Hematopoietic multipotent progenitor cell treated with erythropoietin and hydrocortisone succinate and interleukin-3 and kit ligand, for 17 days (in vitro differentiated cells): ENCODE data around the gene CLEC2A.
"Not testable (repeated sequence)": the region's sequence is repeated elsewhere in the genome, so short reads cannot be mapped to it uniquely, and the experiment has no call there.

ENCODE experiments used
- DNase-seq: peaks from one replicate; pipeline ENCODE4 v3.0.0-alpha.2; 2015; ENCODE audit warnings: low spot score

The CLEC2A gene

DNA sequence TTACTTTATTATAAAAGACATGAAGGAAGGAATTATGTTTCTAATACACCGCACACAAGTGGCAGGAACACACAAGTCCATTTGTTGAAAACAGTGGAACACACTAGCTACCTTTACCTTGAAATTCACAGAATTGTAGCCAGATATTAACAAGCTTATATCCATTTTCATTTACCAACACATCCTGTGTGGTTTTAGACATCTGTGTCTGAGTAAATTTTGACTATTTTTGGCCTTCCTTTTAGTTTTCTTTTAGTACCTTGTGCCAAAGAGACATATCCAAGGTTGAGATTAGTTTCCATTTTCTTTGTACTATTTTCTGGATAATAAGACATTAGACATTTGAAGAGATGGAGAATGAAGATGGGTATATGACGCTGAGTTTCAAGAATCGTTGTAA is 50.9 kb downstream of the CLEC2A start, which contains the start of gene KLRF2:
Gene KLRF2 (plus strand): TSS at position 244 of the 400 bp plus-strand sequence. CDS start 107 bp downstream, at position 351.
- no peak for DNase-seq

DNA sequence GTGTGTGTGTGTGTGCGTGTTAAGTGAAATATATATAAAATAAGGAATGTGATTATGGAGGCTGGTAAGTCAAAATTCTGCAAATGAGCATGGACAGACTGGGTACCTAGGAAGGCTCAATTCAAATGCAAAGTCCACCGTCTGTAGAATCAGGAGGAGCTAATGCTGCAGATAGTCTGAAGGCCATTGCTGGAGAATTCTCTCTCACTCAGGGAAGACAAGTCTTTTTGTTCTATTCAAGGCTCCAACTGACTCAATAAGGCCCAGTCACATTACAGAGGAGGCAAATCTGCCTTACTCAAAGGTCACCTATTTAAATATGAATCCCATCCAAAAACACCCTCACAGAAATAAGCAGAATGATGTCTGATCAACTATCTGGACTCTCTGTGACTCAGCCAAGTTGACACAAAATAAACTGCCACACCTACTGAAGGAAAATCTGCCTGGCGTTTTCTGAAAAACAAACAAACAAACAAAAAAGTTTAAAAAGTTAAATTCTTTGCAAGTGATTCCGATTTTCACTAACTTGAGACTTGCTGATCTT is 51.6 kb downstream of the CLEC2A start:
- DNase-seq = no peak

DNA sequence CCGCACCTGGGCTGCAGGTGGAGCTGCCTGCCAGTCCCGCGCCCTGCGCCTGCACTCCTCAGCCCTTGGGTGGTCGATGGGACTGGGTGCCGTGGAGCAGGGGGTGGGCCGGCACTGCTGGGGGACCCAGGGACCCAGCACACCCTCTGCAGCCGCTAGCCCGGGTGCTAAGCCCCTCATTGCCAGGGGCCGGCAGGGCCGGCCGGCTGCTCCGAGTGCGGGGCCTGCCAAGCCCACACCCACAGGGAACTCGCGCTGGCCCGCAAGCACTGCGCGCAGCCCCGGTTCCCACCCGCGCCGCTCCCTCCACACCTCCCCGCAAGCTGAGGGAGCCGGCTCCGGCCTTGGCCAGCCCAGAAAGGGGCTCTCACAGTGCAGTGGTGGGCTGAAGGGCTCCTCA is 56.0 kb downstream of the CLEC2A start:
- DNase-seq = not testable (repeated sequence)

DNA sequence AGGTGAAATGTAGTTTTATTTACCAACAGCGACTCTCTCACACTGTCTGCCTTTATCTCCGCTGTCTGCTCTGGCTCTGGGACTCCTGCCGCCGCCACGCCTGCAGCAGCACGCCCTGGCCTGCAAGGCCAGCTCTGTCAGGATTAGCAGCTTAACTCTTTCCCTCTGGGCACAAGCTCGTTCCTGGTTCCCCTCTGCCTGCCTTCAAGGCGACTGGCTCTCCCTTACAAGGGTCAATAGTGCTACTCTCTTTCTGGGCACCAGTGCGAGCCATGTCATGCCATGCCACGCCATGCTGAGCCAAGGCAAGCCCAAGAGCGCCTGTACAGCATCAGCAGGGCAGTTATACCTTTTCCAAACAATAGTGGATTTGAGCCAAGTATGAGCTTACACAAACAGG is 59.4 kb downstream of the CLEC2A start:
- DNase-seq = no peak

DNA sequence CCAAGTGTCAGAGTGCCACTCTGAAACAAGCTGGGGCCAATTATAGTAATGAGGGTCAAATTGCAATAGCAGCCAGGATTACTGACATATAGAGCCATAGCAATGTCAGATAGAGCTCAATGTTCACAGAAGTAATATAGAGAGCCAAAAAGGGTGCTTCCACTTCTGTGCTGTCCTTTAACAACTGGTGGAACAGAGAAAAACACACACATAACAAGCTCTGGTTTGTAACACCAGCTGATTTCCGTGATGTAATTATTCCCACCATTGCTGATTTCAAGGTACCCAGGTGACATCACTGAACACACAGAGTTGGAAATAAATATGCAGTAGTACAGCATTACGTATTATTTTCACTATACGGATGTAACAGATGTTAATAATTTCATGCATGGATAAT is 60.0 kb downstream of the CLEC2A start:
- DNase-seq = no peak

DNA sequence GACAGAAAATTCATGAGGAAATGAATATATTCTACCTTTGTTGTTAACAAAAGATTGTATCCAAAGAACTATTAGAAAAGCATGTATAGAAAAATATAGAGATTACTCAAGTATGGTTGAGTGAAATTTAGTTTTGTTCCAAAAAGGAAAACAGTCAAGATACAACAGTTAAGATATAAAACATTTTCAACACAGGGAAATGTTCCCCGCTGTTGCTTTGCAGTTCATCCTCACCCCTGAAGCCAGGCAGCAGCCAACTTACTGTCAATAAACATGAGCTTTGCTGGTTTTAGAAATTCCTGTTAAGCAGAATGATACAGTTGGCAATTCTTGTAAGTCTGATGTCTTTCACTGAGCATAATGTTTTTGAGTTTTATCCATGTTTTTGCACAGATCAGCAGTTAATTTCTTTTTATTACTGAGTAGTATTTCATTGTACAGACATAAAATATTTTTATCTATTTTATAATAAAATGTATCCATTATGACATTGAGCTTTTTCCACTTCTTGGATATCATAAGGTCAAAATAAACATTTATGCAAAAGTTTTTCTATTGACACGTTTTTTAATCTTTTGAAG is 61.8 kb downstream of the CLEC2A start:
- peak; percentile 35 for DNase-seq

DNA sequence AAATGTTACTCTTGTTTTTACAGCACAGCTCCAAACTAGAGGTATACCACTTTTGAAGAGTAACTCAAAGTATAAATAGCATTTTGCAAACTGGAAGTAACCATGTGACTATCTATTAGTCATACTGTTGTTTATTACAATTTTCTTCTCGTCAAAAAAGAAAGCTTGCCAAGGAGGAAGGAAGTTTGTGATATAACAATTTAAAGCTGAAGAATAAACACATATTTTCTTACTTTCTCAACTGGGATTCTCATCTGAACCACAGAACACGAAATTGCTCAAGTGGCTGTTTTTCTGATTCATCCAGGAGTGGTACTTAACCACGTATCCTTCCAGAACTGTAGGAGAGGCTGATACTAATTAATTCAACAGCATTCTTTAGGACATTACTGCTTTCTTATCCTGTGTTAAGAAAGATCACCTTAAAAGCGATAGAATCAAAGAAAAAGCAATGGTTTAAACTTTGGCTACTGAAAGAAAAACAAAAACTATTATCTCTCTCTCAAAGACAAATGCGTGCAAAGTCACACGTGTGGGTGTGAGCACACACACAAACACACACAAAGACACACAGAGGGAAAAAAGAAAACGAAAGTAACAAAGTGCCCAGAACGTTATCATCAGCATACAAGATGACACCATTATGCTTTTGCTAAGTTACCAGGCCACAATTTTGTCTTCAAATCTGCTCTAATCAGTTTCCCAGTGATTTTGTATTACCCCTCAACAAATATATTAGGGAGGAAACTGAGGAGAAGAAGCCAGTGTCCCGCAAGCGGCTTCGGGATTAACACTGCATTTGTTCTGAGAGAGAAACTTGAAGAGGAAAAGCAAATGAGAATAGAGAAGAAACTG is 62.6 kb downstream of the CLEC2A start, which contains the start of gene CLEC2B:
Gene CLEC2B (minus strand): TSS at position 48 of the 855 bp plus-strand sequence.
- peak; percentile 75 for DNase-seq

DNA sequence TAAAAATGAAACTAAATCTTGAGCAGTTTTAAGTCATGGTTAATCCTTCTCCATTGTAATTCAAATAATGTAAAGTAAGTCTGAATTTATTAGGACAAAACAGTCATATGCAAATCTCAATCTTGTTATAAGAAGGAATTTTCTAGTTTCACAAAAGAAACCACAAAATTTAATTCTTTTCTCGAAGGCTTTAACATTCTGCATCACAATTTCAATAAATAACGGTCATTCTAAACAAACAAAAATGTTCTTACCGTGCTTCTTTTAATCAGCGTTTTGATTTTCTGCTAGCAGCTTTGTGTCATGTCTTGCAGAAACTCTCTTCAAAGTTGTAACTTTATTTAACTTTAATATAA is 63.2 kb downstream of the CLEC2A start:
- DNase-seq = no peak

DNA sequence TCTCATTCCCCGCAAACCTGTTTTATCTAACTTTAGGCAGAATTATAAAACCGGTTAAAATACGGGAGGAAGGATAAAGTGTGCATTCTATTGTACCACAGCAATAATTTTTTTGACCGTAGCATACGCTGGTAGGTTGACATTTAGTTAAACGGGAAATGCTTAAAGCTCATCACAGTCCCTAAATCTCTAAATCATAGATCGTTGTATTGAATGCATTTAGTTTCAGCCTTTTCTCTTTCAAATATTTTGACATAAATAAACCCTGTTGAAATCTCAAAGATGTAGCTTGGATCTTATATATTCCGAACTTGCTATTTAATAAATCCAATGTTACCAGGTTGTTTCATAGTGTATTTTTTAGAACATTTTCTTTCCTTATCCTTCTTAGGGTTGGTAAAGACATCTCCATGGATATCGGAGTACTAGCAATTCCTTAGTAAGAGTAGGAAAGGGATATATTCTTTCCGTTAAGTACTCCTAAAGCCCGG is 63.8 kb downstream of the CLEC2A start:
- DNase-seq = peak; percentile 59

DNA sequence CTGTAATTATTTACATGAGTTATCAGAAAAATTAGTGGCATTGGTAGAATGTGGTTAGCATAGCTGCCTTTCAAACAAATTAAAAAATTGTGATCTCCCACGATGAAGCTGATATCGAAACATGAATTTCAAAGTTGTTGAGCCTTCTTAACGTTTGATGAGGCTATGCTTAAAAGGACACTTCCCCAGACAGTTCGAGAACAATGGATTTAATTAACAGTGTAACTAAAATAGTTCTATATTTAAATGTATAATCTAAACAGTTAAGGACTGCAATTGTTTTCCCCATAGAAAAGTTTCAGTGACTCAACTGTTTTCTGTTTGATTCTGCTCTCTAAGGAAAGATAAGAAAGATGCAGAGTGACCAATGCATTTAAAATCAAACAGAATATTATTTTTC is 64.6 kb downstream of the CLEC2A start:
- no peak for DNase-seq

DNA sequence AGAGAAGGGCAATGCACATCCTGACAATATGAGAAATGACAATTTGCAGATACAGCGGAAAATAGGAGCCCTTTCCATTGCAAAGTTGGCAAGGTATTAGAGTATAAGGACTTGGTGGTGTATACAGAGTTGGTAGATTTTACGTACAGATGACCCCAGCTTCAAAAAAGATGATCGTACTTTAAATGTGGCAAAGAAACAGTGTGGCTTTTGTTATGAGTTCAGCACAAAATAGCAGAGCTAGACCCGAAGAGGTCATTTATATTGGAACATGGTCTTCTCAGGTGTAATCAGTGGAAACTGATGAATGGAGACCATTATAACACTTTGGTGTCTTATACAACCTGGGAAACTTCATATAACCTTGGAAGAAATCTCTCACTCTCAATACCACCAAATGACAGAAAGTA is 65.3 kb downstream of the CLEC2A start:
- peak; percentile 51 for DNase-seq

DNA sequence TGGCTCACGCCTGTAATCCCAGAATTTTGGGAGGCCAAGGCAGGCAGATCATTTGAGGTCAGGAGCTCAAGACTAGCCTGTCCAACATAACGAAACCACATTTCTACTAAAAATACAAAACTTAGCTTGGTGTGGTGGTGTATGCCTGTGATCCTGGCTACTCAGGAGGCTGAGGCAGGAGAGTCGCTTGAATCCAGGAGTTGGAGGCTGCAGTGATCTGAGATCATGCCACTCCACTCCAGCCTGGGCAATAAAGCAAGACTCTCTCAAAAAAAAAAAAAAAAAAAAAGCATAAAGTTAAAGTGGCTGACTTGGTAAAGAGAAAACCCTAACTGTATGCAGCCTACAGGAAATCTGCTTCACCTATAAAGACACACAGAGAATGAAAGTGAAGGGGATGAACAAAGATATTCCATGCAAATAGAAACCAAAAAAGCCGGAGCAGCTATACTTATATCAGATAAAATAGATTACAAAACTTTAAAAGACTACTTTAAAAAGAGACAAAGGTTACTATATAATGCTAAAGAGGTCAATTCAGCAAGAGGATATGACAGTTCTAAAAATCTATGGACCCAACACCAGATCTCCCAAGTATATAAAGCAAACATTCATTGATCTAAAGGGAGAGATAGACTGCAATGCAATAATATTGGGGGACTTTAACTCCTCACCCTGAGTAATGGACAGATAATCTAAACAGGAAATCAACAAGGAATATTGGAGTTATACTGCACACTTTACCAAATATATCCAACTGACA is 67.1 kb downstream of the CLEC2A start:
- peak; percentile 29 for DNase-seq
